Ovary (tissue), 9 donors: ENCODE data around the gene PAPSS1. TPM values are rescaled to one million over a fixed set of nuclear protein-coding genes. Genes with fewer than 3 reads are reported as not detected.

Experiments
- DNase-seq, 5 donors: peaks; one replicate each; pipeline ENCODE4 v3.0.0-alpha.2; 2019 to 2020
- H3K27ac ChIP-seq, 2 donors: fragments of 200-600 bp; one replicate each; pipeline versions ENCODE4 v1.5.1 to v1.8.0; 2019 to 2022
- H3K27me3 ChIP-seq: fragments of 200-600 bp; one replicate; pipeline ENCODE4 v1.8.0; 2022
- H3K36me3 ChIP-seq: fragments of 200-600 bp; sonication (generic); one replicate; pipeline ENCODE4 v1.5.1; 2019
- H3K4me1 ChIP-seq: one replicate; pipeline ENCODE4 v1.8.1; 2013; ENCODE audit warnings: mild to moderate bottlenecking, moderate library complexity; ENCODE audit not compliant: insufficient read depth
- H3K4me3 ChIP-seq: fragments of 200-600 bp; sonication (generic); one replicate; pipeline ENCODE4 v1.5.1; 2017
- H3K9me3 ChIP-seq, 2 donors: fragments of 200-600 bp in 1 of 2; sonication (generic) in 1 of 2; one replicate each; pipeline versions ENCODE4 v1.5.1 to v1.8.1; 2013 to 2019; ENCODE audit warnings: mild to moderate bottlenecking in 1 of 2, moderate library complexity in 1 of 2
- CTCF ChIP-seq, 3 donors: fragments of 450-650 bp in 2 of 3; fragments of 200-600 bp in 1 of 3; IDR thresholded peaks; one replicate each; pipeline versions ENCODE4 v1.5.1 to v1.8.0; 2016 to 2022; ENCODE audit warnings: antibody characterized with exemption in 3 of 3, mild to moderate bottlenecking in 1 of 3
- EP300 ChIP-seq: sonication (generic); formaldehyde crosslinking; IDR thresholded peaks from one replicate; pipeline ENCODE4 v1.6.1; 2017; ENCODE audit warnings: antibody characterized with exemption
- POLR2A ChIP-seq: fragments of 450-650 bp; IDR thresholded peaks from one replicate; pipeline ENCODE4 v1.6.1; 2017; ENCODE audit warnings: antibody characterized with exemption, mild to moderate bottlenecking, moderate library complexity
- WGBS, 3 donors: extraction: QIAGEN DNeasy Blood & Tissue Kit in 1 of 3; methylation state at CpG; one replicate each; pipeline versions ENCODE4 v1.1.5 to v1.1.7; 2013 to 2017; 5-methylcytosine and 5-hydroxymethylcytosine counted together
- intact Hi-C, 4 donors: fragments of 100-400 bp; cut with DNase I; formaldehyde crosslinking; loops; one replicate each; pipeline versions ENCODE4 v1.11.0 to v1.15.1; 2022 to 2023
- polyA plus RNA-seq, 2 donors: library from polyadenylated mRNA; stranded (reverse); fragments of 200-250 nt in 1 of 2; fragments of 350-450 nt in 1 of 2; fragmentation: Illumina TruSeq in 1 of 2; extraction: RNeasy Lipid Tissue Mini Kit (QIAGEN cat#74804) in 1 of 2; gene quantifications; one replicate each; pipeline ENCODE4 v1.2.3, GENCODE V29; 2013 to 2014
- total RNA-seq, 7 donors: library from RNA; depleted of rRNA in 2 of 7; stranded (reverse); fragments of >200 nt in 2 of 7; fragmentation: NEBNext Ultra II Directional in 3 of 7; extraction: Animal tissue kit (Norgen Biotek cat#: 25700) in 3 of 7; gene quantifications; one replicate each; pipeline versions ENCODE4 v1.1.0 to v1.2.4, GENCODE V29; 2016 to 2023
- donor health status: DM: no; HTN: no; CAD: no; lungs with moderate emphysema.
- donor health status: DM: no; HTN: no; CAD: no.
- donor health status: Bipolar disorder and iron deficiency.
- donor health status: DM: yes; HTN: yes; CAD: no.
- donor health status: DM: no; HTN: no; CAD: no.
- donor health status: DM: yes; HTN: yes; CAD: no.

Gene PAPSS1
- total and polyA plus RNA-seq, 9 donors = 19.8 to 50.3 (median 28.0) TPM

- DNase-seq = no peak
- Histone ChIP-seq H3K27ac (no peak overlapping the region), H3K4me3 (no peak overlapping the region), H3K4me1 (peaks cover 5% of the 10 kb centered on the region), H3K27me3 (no peaks in the 10 kb centered on the region), H3K36me3 (no peaks in the 10 kb centered on the region), H3K9me3 (no peaks in the 10 kb centered on the region)
- TF ChIP-seq CTCF (IDR thresholded peaks at IDR 0.05) (no peak), POLR2A (no peak), EP300 (no peak)
- intact Hi-C loops = no loop called here
Measured at GRCh38 chr4:107744532-107744931, 24.5 kb upstream of the PAPSS1 start.

GRCh38 chr4:107743532-107743931 is 23.5 kb upstream of the PAPSS1 start:
- Histone ChIP-seq H3K36me3 (no peaks in the 10 kb centered on the region), H3K4me1 (peaks cover 5% of the 10 kb centered on the region), H3K27me3 (no peaks in the 10 kb centered on the region), H3K9me3 (no peaks in the 10 kb centered on the region), H3K27ac (no peak overlapping the region), H3K4me3 (no peak overlapping the region)
- intact Hi-C loops = no loop called here
- TF ChIP-seq EP300 (no peak), CTCF (IDR thresholded peaks at IDR 0.05) (no peak), POLR2A (no peak)
- WGBS, 3 donors = 71 to 87% (median 82%) methylated on average over 1 of the region's 1 CpG
- no peak for DNase-seq

DNA sequence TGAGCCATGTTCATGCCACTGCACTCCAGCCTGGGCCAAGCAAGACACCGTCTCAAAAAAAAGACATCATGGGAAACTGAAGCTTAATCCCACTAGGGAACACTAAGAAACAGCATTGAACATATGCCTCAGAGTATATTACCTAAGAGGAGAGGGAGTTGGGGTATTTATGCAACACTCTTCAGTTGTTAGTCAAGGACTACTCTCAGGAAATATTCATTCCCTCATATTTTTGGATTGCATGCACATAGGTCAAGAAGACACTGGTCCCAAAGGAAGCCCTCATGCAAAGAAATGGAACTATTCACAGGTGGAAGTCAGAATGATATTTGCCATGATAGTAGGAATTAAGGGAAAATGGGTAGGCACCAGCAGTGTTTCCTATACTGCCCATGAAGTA is 22.8 kb upstream of the PAPSS1 start:
- H3K4me1 ChIP-seq = peaks cover 5% of the 10 kb centered on the region
- TF ChIP-seq EP300 = no peak
- TF ChIP-seq CTCF (IDR thresholded peaks at IDR 0.05) = no peak
- TF ChIP-seq POLR2A = no peak
- intact Hi-C loops = no loop called here
- DNase-seq = no peak
- no peaks in the 10 kb centered on the region for H3K36me3 ChIP-seq
- no peak overlapping the region for H3K4me3 ChIP-seq
- no peaks in the 10 kb centered on the region for H3K9me3 ChIP-seq
- H3K27me3 ChIP-seq = no peaks in the 10 kb centered on the region
- 95 to 100% (median 96%) methylated on average over 1 of the region's 1 CpG for WGBS, 3 donors
- H3K27ac ChIP-seq = no peak overlapping the region

- no peak for TF ChIP-seq EP300
- no peak for TF ChIP-seq CTCF (IDR thresholded peaks at IDR 0.05)
- no peak for TF ChIP-seq POLR2A
- Histone ChIP-seq H3K36me3 (no peaks in the 10 kb centered on the region), H3K4me1 (peaks cover 5% of the 10 kb centered on the region), H3K27me3 (no peaks in the 10 kb centered on the region), H3K4me3 (no peak overlapping the region), H3K27ac (no peak overlapping the region), H3K9me3 (no peaks in the 10 kb centered on the region)
- no peak for DNase-seq
- intact Hi-C loops = no loop called here
- WGBS, 3 donors = 89 to 92% (median 91%) methylated on average over 1 of the region's 1 CpG
Measured at GRCh38 chr4:107742196-107742595, 22.2 kb upstream of the PAPSS1 start.
